Eye (tissue), 1 donor: ENCODE measurements around the gene CEBPZOS.

Experiments
- DNase-seq: peaks from one replicate; pipeline ENCODE4 v3.0.0-alpha.2; 2015

CEBPZOS gene

GRCh38 chr2:37196320-37197195 lies at the start of gene CEBPZOS:
CEBPZOS (plus strand) TSS chr2:37196496; CDS start chr2:37199705, 3,209 bp downstream.
- DNase-seq: peak; percentile 95

DNA sequence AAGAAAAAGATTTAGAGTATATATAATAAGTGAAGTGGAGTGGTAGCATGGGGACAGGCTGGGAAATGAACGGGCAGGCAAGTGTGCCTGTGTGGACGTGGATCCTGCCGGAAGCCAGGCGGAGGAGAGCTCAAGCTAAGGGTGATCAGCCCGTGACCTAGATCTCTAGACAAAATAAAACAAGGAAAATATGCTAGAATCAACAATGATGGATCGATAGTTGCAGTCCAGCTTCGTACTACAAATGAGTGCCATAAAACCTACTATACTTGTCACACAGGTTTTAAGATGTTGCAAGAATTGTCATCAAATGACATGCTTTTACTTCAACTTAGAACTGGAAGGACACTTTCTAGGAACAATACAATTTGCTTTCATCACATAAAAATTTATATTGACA lies 48.0 kb upstream of the CEBPZOS start:
- no peak for DNase-seq

DNA sequence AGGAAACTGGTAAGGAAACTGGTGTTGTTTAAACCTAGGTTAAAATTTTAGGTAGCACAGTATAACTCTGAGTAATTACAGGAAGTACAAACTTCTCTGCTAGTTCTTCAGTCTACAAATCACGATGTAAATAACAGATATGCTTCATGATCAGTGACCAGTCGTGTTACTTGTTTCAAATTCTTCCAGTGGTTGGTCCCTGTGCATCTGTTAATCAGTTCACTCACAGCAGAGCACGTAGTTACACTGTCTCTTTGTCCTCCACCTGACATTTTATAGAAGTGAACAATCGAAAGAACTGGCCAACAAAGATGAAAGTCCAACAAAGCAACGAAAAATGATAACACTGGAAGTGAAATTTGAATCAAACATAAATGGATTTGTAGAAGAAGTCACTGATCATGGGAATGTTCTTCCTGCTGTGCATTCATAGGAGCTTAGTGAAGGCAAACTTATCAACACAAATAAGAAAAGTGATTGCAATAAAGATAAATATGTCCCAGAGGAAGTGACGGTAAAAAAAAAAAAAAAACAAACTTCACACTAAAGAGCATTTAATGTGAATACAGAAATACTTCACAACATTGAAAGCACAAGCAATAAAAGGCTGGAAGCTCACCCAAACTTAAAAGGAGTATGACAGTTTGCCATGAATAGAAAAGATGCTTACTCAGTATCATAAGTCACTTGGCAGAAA lies 46.5 kb upstream of the CEBPZOS start:
- peak; percentile 6 for DNase-seq

DNA sequence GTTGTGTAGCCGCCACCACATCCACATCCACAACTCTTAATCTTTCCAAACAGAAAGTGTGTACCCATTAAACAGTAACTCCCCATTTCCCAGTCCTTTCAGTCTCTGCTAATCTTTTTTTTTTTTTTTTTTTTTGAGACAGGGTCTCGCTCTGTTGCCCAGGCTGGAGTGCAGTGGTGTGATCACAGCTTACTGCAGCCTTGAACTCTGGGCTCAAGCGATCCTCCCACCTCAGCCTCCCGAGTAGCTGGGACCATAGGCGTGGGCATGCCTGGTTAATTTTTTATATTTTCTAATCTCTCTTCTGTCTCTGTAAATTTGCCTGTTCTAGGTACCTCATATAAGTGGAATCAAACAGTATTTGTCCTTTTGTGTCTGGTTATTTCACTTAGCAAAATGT lies 43.1 kb upstream of the CEBPZOS start:
- no peak for DNase-seq

- no peak for DNase-seq
Measured at GRCh38 chr2:37154785-37155184, 41.5 kb upstream of the CEBPZOS start.

- DNase-seq: peak; percentile 85
Measured at GRCh38 chr2:37156071-37156856, 40.0 kb upstream of the CEBPZOS start.

DNA sequence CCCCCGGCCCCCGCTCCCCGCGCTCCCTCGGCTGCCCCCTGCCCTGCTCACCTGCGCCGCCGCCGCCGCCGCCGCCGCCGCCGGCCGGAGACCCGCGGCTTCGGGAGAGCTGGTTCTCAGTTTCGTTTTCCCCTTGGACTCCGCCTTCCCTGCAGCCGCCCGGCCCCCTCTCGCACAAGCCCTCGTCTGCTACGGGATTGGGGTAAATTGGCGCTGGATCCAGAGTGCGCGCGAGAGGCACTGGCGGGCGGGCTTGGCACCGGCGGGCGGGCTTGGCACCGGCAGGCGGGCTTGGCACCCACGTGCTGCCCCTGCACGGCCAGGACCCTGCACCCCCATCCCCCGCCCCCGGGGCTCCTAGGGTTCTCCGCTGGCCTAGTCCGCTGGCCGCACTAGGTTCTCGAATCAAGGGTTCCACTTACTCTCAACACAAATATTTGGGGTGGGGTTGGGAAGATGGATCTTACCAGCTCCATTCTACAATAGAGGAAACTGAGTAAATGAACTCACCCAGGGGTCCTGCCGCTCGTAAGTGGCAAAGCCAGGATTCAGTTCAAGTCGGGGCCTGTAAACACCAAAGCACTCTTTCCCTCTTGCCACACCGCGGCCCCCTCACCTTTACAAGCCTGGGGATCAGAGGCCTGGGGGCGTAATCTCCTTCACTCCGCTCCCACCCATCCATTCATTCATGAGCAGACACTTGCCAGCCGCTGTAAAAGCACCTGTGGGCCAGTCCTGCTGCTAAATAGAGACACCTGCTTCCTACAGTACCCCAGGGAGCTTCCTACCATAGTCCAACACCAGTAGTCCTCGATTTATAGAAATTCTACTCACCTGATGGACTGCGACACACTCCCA lies 39.2 kb upstream of the CEBPZOS start, which contains the start of gene EIF2AK2:
TSS of gene EIF2AK2 (minus strand) at position 124 of the 858 bp plus-strand sequence. CDS start 9,174 bp downstream, outside the sequence.
- DNase-seq: peak; percentile 90

GRCh38 chr2:37164757-37165156 lies 31.5 kb upstream of the CEBPZOS start:
- no peak for DNase-seq

DNA sequence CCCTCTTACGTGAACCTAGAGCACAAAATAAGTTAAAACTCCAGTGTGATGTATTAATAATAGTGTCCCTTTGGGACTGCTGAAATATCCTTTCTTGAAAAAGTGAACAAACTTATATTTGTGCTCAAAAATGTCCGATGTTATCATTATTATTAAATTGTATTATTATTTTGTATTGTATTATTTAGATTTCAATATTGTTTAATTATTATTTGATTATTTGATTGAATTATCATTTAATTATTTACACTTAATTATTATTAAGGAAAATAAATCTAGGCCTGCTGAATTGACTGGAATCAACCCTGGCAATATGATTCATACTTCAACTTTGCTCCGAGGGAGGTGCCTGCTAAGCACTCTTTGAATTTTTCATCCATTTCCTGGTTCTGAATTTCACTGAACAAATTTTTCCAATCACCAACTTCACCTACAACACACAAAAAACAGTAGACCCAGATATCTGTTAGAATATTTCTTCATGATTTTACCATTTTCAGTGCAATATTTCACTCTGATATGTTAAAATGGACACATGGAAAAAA lies 28.6 kb upstream of the CEBPZOS start:
- DNase-seq: no peak

GRCh38 chr2:37168217-37168981 lies 27.9 kb upstream of the CEBPZOS start:
- DNase-seq: peak; percentile 57

- no peak for DNase-seq
Measured at GRCh38 chr2:37171624-37171950, 24.7 kb upstream of the CEBPZOS start.

DNA sequence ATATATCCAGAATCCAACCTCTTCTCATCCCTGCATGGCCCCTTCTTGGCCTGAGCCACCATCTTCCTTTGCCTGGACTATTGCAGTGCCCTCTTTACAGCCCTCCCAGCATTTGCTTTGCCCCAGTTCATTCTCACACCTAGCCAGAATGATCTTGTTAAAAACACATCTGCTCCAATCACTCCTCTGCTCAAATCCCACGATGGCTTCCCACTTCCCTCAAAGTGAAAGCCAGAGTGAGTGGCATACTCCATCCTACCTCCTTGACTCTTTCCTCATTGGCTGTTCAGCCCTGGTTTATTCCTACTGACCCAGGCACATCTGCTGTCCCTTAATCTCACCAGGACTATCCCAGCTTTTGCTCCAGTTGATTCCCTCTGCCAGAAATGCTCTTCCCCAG lies 22.6 kb upstream of the CEBPZOS start:
- no peak for DNase-seq

GRCh38 chr2:37180006-37180639 lies 16.2 kb upstream of the CEBPZOS start:
- no peak for DNase-seq

DNA sequence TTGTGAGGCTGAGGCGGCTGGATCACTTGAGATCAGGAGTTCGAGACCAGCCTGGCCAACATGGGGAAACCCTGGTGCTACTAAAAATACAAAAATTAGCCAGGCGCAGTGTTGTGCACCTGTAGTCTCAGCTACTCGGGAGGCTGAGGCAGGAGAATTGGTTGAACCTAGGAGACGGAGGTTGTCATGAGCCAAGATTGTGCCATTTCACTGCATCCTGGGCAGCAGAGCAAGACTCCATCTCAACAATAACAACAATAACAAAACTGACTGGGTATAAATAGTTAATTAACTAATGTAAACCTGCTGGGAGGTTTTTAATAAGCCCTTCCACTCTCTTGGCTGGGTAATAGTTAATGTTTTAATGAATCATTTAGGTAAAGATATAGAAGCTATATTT lies 15.7 kb upstream of the CEBPZOS start:
- no peak for DNase-seq

- DNase-seq: no peak
Measured at GRCh38 chr2:37181726-37182684, 14.3 kb upstream of the CEBPZOS start.

- DNase-seq: no peak
Measured at GRCh38 chr2:37188570-37188969, 7.7 kb upstream of the CEBPZOS start, which contains the start of gene SULT6B1. SULT6B1 (minus strand) TSS chr2:37188670; CDS start chr2:37188640, 30 bp downstream.

DNA sequence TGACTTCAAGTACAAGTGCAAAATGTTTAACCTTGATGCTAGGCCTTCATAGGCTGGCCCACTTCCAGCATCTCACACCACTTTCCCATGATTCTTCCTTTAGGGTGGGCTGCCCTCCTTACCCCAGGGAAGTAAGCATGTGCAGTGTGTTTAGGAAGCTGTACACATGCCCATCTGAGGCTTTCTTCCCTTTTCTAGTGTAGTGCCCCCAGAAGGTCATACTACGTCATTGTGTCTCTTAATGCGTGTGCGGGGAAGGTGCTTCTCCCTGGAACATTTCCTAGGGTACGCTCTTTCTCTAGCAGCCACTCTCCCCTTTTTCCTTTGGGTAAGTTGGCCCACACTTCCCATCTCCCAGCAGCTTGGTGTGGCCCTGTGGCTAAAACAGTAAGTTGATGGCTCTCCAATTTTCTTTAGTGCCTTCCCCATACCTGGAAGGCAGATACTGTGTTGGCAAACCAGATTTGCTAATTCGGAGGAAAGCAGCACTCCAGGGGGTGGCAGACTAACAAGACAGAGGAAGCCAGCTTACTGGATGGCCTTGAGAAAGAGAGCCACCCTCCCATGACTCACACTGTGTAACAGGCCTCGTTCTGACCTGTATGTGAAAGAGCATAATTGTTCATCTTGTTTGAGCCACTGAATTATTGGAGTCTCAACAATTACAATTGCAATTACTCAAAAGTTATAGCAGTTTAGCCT lies 6.7 kb upstream of the CEBPZOS start:
- no peak for DNase-seq

- DNase-seq: no peak
Measured at GRCh38 chr2:37190290-37190689, 6.0 kb upstream of the CEBPZOS start.

DNA sequence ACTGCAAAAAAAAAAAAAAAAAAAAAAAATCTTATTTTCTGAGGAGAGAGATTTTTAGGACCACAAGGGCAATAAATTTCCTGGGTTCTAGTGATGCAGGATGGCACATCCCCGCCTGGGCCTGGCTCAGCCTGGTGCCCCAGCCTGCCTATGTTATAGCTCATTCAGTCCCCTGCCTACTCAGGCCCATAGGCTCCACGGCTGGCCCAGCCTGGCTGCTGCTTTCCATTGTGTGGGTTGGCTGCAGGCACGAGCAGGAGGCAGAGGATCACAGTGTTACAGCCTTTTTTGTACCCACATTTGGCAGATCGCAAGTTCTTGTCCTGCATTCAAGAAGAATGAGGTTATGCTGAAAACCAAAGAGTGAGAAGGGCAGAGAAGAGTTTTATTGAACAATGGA lies 5.0 kb upstream of the CEBPZOS start:
- no peak for DNase-seq
